HPDE6-E6E7 (cell line): ENCODE measurements around the gene MIR17HG.

Experiments
- DNase-seq: peaks from one replicate; pipeline ENCODE4 v3.0.0; 2011; ENCODE audit warnings: missing footprints; ENCODE audit errors: extremely low spot score

Gene MIR17HG

GRCh38 chr13:91368676-91369440 is 21.4 kb downstream of the MIR17HG start:
- DNase-seq = no peak

- no peak for DNase-seq
These were observed 21.9 kb downstream of the MIR17HG start for GRCh38 chr13:91369441-91369831.

- no peak for DNase-seq
These were observed 23.0 kb downstream of the MIR17HG start for GRCh38 chr13:91370501-91370900.

GRCh38 chr13:91372911-91373310 is 25.4 kb downstream of the MIR17HG start:
- no peak for DNase-seq

GRCh38 chr13:91375116-91375729 is 27.7 kb downstream of the MIR17HG start:
- DNase-seq = peak; percentile 23

GRCh38 chr13:91381371-91381770 is 33.9 kb downstream of the MIR17HG start:
- no peak for DNase-seq

GRCh38 chr13:91383836-91384235 is 36.3 kb downstream of the MIR17HG start:
- DNase-seq = no peak

- DNase-seq = no peak
These were observed 37.4 kb downstream of the MIR17HG start for GRCh38 chr13:91384896-91385295.

GRCh38 chr13:91389186-91389585 is 41.7 kb downstream of the MIR17HG start:
- DNase-seq = no peak

- DNase-seq = no peak
These were observed 50.1 kb downstream of the MIR17HG start for GRCh38 chr13:91397595-91397994.

GRCh38 chr13:91398413-91399188 is 51.1 kb downstream of the MIR17HG start, which contains the start of gene GPC5:
Gene GPC5 (plus strand): TSS chr13:91398621.
- DNase-seq = peak; percentile 85

- DNase-seq = no peak
These were observed 51.9 kb downstream of the MIR17HG start for GRCh38 chr13:91399189-91400062.

- DNase-seq = no peak
These were observed 52.5 kb downstream of the MIR17HG start for GRCh38 chr13:91400063-91400399.

- DNase-seq = no peak
These were observed 53.2 kb downstream of the MIR17HG start for GRCh38 chr13:91400671-91401070.

- no peak for DNase-seq
These were observed 54.4 kb downstream of the MIR17HG start for GRCh38 chr13:91401920-91402319.
